CD4-positive, alpha-beta T cell (primary cell): ENCODE results near the gene PUSL1. TPM values are rescaled to one million over a fixed set of nuclear protein-coding genes. Genes with fewer than 3 reads are reported as not detected.

Source experiments
- ATAC-seq: fragments of 200-7000 bp; cut with Tn5 transposase; one replicate; pipeline ENCODE4 v1.10.0; 2022; ENCODE audit warnings: mild to moderate bottlenecking; ENCODE audit not compliant: poor library complexity
- CTCF ChIA-PET: fragments of 350-600 bp; sonication (Branson Sonifier 250); formaldehyde crosslinking; loops from one replicate; lab custom pipeline; 2021; ENCODE audit warnings: antibody characterized with exemption, inconsistent platforms; lab: Charles Lee
- POLR2A ChIA-PET: fragments of 350-600 bp; sonication (Branson Sonifier 250); formaldehyde crosslinking; loops from one replicate; lab custom pipeline; 2021; ENCODE audit warnings: antibody characterized with exemption, inconsistent platforms; lab: Charles Lee
- DNase-seq, 14 experiments: peaks; one replicate each; pipeline ENCODE4 v3.0.0-alpha.2; 2013 to 2020; ENCODE audit warnings: mixed read lengths in 2 of 14
- H3K27ac ChIP-seq, 2 donors: one replicate each; pipeline versions ENCODE4 v1.5.1 to v1.7.0; 2013; ENCODE audit warnings: low read length in 2 of 2, low read depth in 1 of 2, mild to moderate bottlenecking in 1 of 2
- H3K27me3 ChIP-seq, 2 experiments: 1 replicate in 1 of 2; 2 replicates in 1 of 2; pipeline versions ENCODE4 v1.6.1 to v1.7.0; 2013; ENCODE audit warnings: low read length in 2 of 2, control low read depth in 1 of 2, mild to moderate bottlenecking in 1 of 2, moderate library complexity in 1 of 2; ENCODE audit not compliant: insufficient read depth in 2 of 2, control insufficient read depth in 1 of 2
- H3K36me3 ChIP-seq: one replicate; pipeline ENCODE4 v1.6.1; 2013; ENCODE audit warnings: low read length, control low read depth; ENCODE audit not compliant: insufficient read depth
- H3K4me1 ChIP-seq: one replicate; pipeline ENCODE4 v1.6.1; 2013; ENCODE audit warnings: low read length, control low read depth; ENCODE audit not compliant: insufficient read depth
- H3K4me3 ChIP-seq: one replicate; pipeline ENCODE4 v1.5.1; 2013; ENCODE audit warnings: mild to moderate bottlenecking, low read length, moderate library complexity
- H3K9me3 ChIP-seq, 2 experiments: 1 replicate in 1 of 2; 2 replicates in 1 of 2; pipeline versions ENCODE4 v1.6.1 to v1.7.0; 2013; ENCODE audit warnings: low read length in 2 of 2, mild to moderate bottlenecking in 2 of 2, control low read depth in 1 of 2, moderate library complexity in 1 of 2; ENCODE audit not compliant: control insufficient read depth in 1 of 2, insufficient read depth in 1 of 2
- H3K27ac Mint-ChIP-seq: one replicate; pipeline ENCODE4 v1.8.0; 2020; ENCODE audit warnings: mixed read lengths
- H3K27me3 Mint-ChIP-seq: one replicate; pipeline ENCODE4 v1.8.0; 2021; ENCODE audit warnings: mixed read lengths
- H3K36me3 Mint-ChIP-seq: one replicate; pipeline ENCODE4 v1.8.0; 2021; ENCODE audit warnings: low read depth, mixed read lengths
- H3K4me1 Mint-ChIP-seq: one replicate; pipeline ENCODE4 v1.8.0; 2021; ENCODE audit warnings: low read depth, mixed read lengths
- H3K4me3 Mint-ChIP-seq: one replicate; pipeline ENCODE4 v1.8.0; 2020; ENCODE audit warnings: mild to moderate bottlenecking, mixed read lengths
- H3K9me3 Mint-ChIP-seq: one replicate; pipeline ENCODE4 v1.8.0; 2020; ENCODE audit warnings: mixed read lengths
- intact Hi-C, 2 experiments: fragments of 100-400 bp; cut with DNase I in 1 of 2; cut with micrococcal nuclease in 1 of 2; formaldehyde crosslinking; loops; one replicate each; pipeline versions ENCODE4 v1.15.1 to v1.9.0; 2023 to 2025; cut with DNase I, micrococcal nuclease
- total RNA-seq, 174 experiments: library from RNA in 2 of 174; stranded (reverse) in 2 of 174; gene quantifications; one replicate each; pipeline ENCODE4 v1.2.3 and lab custom pipeline; 2021 to 2026
- TF ChIP-seq, protein P1 (sequence below): fragments of 200-600 bp; IDR thresholded peaks from one replicate; pipeline ENCODE4 v1.8.0; 2022; ENCODE audit warnings: antibody characterized with exemption, mild to moderate bottlenecking

Gene PUSL1
- total RNA-seq, 2 experiments from 2014 or later, result 18.1 to 19.2 TPM

GRCh38 chr1:1317420-1317819 lies 9.0 kb downstream of the PUSL1 start:
- TF ChIP-seq, protein P1, sequence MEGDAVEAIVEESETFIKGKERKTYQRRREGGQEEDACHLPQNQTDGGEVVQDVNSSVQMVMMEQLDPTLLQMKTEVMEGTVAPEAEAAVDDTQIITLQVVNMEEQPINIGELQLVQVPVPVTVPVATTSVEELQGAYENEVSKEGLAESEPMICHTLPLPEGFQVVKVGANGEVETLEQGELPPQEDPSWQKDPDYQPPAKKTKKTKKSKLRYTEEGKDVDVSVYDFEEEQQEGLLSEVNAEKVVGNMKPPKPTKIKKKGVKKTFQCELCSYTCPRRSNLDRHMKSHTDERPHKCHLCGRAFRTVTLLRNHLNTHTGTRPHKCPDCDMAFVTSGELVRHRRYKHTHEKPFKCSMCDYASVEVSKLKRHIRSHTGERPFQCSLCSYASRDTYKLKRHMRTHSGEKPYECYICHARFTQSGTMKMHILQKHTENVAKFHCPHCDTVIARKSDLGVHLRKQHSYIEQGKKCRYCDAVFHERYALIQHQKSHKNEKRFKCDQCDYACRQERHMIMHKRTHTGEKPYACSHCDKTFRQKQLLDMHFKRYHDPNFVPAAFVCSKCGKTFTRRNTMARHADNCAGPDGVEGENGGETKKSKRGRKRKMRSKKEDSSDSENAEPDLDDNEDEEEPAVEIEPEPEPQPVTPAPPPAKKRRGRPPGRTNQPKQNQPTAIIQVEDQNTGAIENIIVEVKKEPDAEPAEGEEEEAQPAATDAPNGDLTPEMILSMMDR, result no peak
- peak overlapping the region; percentile 8 for H3K27ac Mint-ChIP-seq
- no peaks in the 10 kb centered on the region for H3K4me1 Mint-ChIP-seq
- intact Hi-C loops, result no loop called here
- Histone ChIP-seq H3K4me1 (peaks cover 30% of the 10 kb centered on the region), H3K27me3 (no peaks in the 10 kb centered on the region), H3K4me3 (no peak overlapping the region), H3K36me3 (peaks cover 75% of the 10 kb centered on the region), H3K27ac (no peak overlapping the region), H3K9me3 (peaks cover 0 to 4% of the 10 kb centered on the region in 2 experiments)
- no peaks in the 10 kb centered on the region for H3K27me3 Mint-ChIP-seq
- ChIA-PET POLR2A (no interaction called here), CTCF (no interaction called here)
- DNase-seq (no peak), ATAC-seq (no peak)
- no peak overlapping the region for H3K4me3 Mint-ChIP-seq
- H3K36me3 Mint-ChIP-seq, result peaks cover 32% of the 10 kb centered on the region
- H3K9me3 Mint-ChIP-seq, result no peaks in the 10 kb centered on the region

DNA sequence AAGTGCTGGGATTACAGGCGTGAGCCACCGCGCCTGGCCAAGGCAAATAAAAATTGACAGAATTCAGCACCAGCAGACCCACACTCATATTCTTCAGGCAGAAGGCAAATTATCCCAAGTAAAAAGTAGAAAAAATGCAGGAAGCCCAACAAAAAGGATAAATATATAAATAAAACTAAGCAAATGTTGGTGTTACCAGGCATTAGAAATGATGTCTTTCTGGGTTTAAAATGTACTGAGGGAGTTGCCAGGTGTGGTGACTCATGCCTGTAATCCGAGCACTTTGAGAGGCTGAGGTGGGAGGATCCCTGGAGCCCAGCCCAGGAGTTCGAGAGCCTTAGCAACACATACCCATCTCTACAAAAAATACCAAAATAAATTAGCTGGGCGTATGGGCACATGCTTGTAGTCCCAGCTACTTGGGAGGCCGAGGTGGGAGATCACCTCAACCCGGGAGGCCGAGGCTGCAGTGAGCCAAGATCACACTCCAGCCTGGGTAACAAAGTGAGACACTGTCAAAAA lies 9.8 kb downstream of the PUSL1 start:
- Mint-ChIP-seq H3K36me3 (peaks cover 32% of the 10 kb centered on the region), H3K4me1 (peaks cover 4% of the 10 kb centered on the region), H3K4me3 (peak overlapping the region; percentile 15), H3K9me3 (no peaks in the 10 kb centered on the region), H3K27ac (no peak overlapping the region), H3K27me3 (no peaks in the 10 kb centered on the region)
- H3K27me3 ChIP-seq, result no peaks in the 10 kb centered on the region
- H3K9me3 ChIP-seq, result peaks cover 0 to 4% of the 10 kb centered on the region in 2 experiments
- TF ChIP-seq, protein P1, result no peak
- H3K27ac ChIP-seq, result no peak overlapping the region
- peaks cover 36% of the 10 kb centered on the region for H3K4me1 ChIP-seq
- peaks cover 67% of the 10 kb centered on the region for H3K36me3 ChIP-seq
- ChIA-PET CTCF (no interaction called here), POLR2A (no interaction called here)
- H3K4me3 ChIP-seq, result no peak overlapping the region
- intact Hi-C loops, result no loop called here
- ATAC-seq (no peak), DNase-seq (no peak)

- no peaks in the 10 kb centered on the region for H3K9me3 Mint-ChIP-seq
- Histone ChIP-seq H3K36me3 (peaks cover 59% of the 10 kb centered on the region), H3K4me3 (no peak overlapping the region), H3K27ac (no peak overlapping the region), H3K27me3 (no peaks in the 10 kb centered on the region), H3K4me1 (peaks cover 40% of the 10 kb centered on the region), H3K9me3 (peaks cover 0 to 4% of the 10 kb centered on the region in 2 experiments)
- ATAC-seq, result no peak
- H3K27me3 Mint-ChIP-seq, result no peaks in the 10 kb centered on the region
- ChIA-PET CTCF (no interaction called here), POLR2A (no interaction called here)
- H3K4me1 Mint-ChIP-seq, result peaks cover 11% of the 10 kb centered on the region
- no peak for DNase-seq
- intact Hi-C loops, result no loop called here
- peak overlapping the region; percentile 51 for H3K4me3 Mint-ChIP-seq
- peak overlapping the region; percentile 39 for H3K27ac Mint-ChIP-seq
- H3K36me3 Mint-ChIP-seq, result peaks cover 32% of the 10 kb centered on the region
- TF ChIP-seq, protein P1, result no peak
Measured at GRCh38 chr1:1318777-1319645, 10.6 kb downstream of the PUSL1 start.
